COR-L47 (cell line): ENCODE measurements around the gene STX7.

Experiments
- DNase-seq: peaks from one replicate; lab custom pipeline; 2025; lab: John Stamatoyannopoulos, UW

STX7 gene

GRCh38 chr6:132506869-132507808 is 5.8 kb downstream of the STX7 start:
- no peak for DNase-seq

GRCh38 chr6:132506461-132506860 is 6.5 kb downstream of the STX7 start:
- DNase-seq = no peak

- no peak for DNase-seq
Observed at GRCh38 chr6:132505158-132505557, 7.8 kb downstream of the STX7 start.

GRCh38 chr6:132504757-132505156 is 8.2 kb downstream of the STX7 start:
- DNase-seq = no peak

- no peak for DNase-seq
Observed at GRCh38 chr6:132499757-132500156, 13.2 kb downstream of the STX7 start.

GRCh38 chr6:132498638-132499037 is 14.3 kb downstream of the STX7 start:
- no peak for DNase-seq

- DNase-seq = no peak
Observed at GRCh38 chr6:132496519-132497180, 16.3 kb downstream of the STX7 start.

- DNase-seq = no peak
Observed at GRCh38 chr6:132495604-132496079, 17.3 kb downstream of the STX7 start.

- no peak for DNase-seq
Observed at GRCh38 chr6:132494954-132495353, 18.0 kb downstream of the STX7 start.

- DNase-seq = no peak
Observed at GRCh38 chr6:132491881-132492280, 21.0 kb downstream of the STX7 start.

GRCh38 chr6:132491303-132491702 is 21.6 kb downstream of the STX7 start:
- DNase-seq = no peak

- no peak for DNase-seq
Observed at GRCh38 chr6:132490478-132491204, 22.3 kb downstream of the STX7 start.

GRCh38 chr6:132490024-132490423 is 22.9 kb downstream of the STX7 start:
- DNase-seq = no peak

- DNase-seq = no peak
Observed at GRCh38 chr6:132489376-132489775, 23.5 kb downstream of the STX7 start.

- DNase-seq = no peak
Observed at GRCh38 chr6:132487762-132488161, 25.2 kb downstream of the STX7 start.

- DNase-seq = no peak
Observed at GRCh38 chr6:132484680-132485018, 28.3 kb downstream of the STX7 start.

- peak; percentile 30 for DNase-seq
Observed at GRCh38 chr6:132483779-132484679, 28.9 kb downstream of the STX7 start.

- no peak for DNase-seq
Observed at GRCh38 chr6:132482581-132482980, 30.3 kb downstream of the STX7 start.

- no peak for DNase-seq
Observed at GRCh38 chr6:132481189-132481588, 31.7 kb downstream of the STX7 start.

GRCh38 chr6:132479131-132479530 is 33.8 kb downstream of the STX7 start:
- no peak for DNase-seq

- DNase-seq = no peak
Observed at GRCh38 chr6:132478674-132479073, 34.2 kb downstream of the STX7 start.

GRCh38 chr6:132478266-132478665 is 34.6 kb downstream of the STX7 start:
- DNase-seq = no peak
